Measurements from ENCODE around the gene CLMP.

- TF ChIP-seq POLR2AphosphoS5 (IDR thresholded peaks at IDR 0.05; ENCODE audit: low read depth, low read length), result no peak
- TF ChIP-seq TAF1 (IDR thresholded peaks at IDR 0.05; ENCODE audit: borderline replicate concordance, insufficient read depth, low read length), result no peak
These were observed 26.0 kb downstream of the CLMP start for GRCh38 chr11:123168955-123169484.

Measured in PFSK-1 (cell line).